Limb (tissue), 2 donors: ENCODE results near the gene MEIG1.
"Not testable (repeated sequence)": the region's sequence is repeated elsewhere in the genome, so short reads cannot be mapped to it uniquely, and the experiment has no call there.

Experiments
- DNase-seq, 2 donors: peaks; one replicate each; pipeline ENCODE4 v3.0.0-alpha.2; 2016; ENCODE audit errors: extremely low spot score in 2 of 2

The MEIG1 gene

DNA sequence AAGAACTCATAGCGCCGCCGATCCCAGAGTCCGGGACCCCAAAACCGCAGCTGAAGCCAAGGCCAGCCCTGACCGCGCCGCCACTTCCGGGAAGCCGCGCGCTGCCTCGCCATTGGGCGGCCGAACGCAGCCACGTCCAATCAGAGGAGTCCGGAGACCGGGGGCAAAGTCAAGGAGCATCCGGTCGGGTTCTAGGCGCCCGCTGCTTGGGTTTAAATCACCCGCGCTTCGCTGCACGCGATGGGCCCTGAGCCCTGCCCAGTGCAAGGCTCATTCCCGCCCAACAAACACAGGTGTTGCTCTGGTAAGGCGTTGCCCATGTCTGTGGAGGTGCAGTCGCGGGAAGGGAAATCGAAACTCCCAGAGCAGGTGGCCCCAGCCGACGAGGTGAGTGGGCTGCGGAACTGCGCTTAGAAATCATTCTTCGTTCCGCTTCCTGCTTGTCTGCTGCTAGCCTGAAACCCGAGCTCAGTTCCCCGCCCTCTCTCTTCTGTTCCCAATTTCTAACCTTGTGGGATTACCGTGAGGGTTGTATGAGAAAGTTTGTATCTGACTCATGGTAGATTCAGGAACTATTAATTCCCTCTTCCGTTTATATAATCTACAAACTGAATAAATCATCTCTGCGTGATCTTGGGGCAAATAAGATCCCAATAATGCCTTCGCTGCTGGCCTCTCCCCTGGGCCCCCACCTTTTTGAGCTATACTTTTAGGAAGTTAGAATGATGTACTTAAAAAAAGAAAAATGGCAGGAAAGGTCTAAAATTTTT lies 5.0 kb upstream of the MEIG1 start, which contains the start of gene DCLRE1C:
TSS of gene DCLRE1C (minus strand) at position 96 of the 770 bp plus-strand sequence. CDS start at position 10, 86 bp downstream.
- DNase-seq = peak; percentile 92

DNA sequence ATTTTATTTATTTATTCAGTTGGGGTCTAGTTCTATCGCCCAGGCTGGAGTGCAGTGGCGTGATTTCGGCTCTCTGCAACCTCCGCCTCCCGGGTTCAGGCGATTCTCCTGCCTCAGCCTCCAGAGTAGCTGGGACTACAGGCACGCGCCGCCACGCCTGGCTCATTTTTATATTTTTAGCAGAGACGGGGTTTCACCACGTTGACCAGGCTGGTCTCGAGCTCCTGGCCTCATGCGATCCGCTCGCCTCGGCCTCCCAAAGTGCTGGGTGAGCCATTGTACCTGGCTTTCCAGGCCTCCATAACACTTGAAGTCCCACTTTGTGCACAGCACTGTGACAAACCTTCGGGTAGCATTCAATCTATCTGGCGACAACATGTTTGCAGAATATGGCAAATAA lies 4.3 kb upstream of the MEIG1 start:
- no peak for DNase-seq

DNA sequence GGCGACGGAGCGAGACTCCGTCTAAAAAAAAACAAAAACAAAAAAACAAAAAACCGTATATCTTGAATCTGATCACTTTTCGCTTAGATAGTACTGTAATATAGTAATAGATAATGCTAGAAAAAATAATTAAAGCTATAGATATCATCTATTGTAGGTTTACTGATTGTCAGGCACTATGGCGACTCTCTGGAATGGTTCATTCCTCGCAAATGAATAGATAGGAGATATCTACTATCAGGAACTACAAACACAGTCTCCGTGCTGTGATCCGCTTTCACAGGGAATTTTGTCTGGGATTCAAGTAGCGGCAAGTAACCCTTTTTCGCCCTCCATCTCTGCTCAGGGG lies 342 bp upstream of the MEIG1 start:
- DNase-seq = no peak

DNA sequence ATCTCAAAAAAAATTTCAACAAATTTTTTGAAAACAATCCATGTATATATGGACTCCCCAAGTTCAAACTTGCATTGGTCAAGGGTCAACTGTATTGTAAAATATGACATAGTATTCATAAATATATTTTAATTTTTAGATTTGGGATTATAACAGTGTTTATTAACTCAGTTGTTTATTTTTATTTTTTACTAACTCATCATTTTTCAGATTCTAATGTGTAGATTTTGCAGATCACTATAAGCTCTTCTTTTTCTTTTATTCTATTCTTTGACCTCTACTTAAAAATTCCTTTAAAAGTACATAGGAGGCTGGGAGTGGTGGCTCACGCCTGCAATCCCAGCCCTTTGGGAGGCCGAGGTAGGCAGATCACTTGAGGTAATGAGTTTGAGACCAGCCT lies 8.7 kb downstream of the MEIG1 start:
- DNase-seq = no peak

DNA sequence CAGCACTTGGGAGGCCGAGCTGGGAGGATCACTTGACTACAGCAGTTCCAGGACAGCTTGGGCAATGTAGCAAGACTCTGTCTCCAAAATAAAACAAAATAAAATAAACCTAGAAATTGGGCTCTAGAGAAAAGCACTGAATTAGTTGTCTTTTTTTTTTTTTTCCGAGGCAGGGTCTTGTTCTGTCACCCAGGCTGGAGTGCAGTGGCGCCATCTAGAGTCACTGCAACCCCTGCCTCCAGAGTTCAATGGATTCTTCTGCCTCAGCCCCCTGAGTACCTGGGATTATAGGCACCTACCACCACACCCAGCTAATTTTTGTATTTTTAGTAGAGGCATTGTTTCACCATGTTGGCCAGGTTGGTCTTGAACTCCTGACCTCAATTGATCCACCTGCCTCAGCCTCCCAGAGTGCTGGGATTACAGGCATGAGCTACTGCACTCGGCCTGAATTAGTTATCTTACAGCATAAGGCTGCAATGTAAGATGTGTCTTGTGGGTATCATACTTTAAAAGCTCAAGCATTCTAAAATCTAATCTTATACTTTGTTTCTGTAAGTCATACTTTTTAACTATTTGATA lies 12.8 kb downstream of the MEIG1 start:
- DNase-seq = peak in 1 of 2 donors; percentile 35

DNA sequence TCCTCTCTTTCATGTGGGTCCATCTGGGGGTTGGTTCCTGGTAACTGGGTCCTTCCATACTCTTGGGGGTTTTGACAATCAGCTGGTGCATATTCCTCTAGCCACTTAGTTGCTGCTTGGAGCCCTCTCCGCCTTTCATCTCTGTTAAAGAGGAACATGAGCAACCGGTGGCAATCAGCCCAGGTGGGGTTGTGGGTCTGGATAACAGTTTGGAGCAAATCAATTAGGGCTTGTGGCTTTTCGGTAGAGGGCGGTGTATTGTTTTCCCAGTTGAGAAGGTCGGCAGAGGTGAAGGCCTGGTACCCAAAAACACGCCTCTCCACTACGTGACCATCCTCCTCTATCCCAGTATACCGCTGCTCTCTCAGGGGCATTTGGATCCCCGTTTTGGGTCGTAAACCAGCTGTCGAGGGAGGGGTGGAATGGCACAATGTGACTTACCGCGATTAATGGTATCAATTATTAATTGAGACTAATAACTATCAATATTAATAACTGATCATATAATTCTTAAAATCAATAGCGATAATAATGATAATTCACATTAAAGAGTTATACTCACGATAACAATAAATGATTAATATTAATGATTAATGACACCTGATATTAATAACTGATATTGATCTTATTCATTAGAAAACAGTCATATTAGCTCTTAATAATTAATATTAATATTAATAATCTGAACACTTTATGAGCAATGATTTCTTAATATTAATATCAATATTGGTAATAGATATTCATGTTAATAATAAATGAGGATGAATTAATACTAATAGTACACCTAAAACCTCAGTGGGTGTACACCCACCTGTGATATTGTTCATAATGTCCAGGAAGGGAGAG lies 15.2 kb downstream of the MEIG1 start:
- DNase-seq = not testable (repeated sequence)

DNA sequence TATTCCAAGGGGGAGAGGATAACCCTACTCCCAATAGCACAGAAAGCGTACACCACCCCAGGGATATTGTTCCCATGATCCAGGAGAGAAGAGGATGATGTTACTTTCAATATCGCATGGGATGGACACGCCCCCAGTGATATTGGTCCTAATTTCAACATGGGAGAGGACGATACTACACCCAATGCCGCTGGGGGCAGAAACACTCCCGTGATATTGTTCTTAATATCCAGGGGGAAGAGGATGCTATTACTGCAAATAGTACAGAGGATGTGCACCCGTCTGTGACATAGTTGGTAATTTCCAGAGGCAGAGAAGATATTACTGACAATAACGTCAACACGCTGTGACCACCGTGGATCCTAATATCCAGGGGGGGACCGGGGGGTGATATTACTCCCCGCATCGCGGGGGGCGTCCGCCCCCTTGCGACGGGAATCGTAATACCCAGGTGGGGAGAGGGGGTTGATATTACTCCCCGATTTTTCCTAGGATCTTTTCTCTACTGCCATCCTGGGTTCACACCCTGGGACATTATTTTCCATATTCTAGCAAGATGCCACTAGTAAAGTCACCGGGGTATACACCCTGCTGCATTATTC lies 16.6 kb downstream of the MEIG1 start:
- DNase-seq = no peak

DNA sequence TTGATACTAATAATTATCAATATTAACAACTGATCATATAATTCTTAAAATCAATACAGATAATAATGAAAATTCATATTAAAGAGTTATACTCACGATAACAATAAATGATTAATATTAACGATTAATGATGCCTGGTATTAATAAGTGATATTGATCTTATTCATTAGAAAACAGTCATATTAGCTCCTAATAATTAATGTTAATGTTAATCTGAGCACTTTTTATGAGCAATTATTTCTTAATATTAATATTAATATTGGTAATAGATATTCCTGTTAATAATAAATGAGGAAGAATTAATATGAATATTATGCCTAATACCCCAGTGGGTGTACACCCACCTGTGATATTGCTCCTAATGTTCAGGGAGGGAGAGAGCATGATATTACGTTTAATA lies 23.6 kb downstream of the MEIG1 start:
- DNase-seq = no peak

DNA sequence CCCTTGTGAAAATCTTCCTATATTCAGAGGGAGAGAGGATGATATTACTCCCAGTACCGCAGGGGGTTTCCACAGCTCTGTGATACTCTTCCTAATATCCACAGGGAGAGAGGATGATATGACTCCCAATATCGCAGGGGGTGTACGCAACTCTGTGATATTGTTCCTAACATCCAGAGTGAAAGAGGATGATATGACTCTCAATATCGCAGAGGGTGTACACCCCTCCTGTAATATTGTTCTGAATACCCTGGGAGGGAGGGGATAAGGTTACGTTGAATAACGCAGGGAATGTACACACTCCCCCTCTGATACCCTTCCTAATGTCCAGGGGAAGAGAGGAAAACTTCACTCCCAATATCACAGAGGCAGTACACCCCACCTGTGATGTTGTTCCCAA lies 30.4 kb downstream of the MEIG1 start:
- DNase-seq = not testable (repeated sequence)

DNA sequence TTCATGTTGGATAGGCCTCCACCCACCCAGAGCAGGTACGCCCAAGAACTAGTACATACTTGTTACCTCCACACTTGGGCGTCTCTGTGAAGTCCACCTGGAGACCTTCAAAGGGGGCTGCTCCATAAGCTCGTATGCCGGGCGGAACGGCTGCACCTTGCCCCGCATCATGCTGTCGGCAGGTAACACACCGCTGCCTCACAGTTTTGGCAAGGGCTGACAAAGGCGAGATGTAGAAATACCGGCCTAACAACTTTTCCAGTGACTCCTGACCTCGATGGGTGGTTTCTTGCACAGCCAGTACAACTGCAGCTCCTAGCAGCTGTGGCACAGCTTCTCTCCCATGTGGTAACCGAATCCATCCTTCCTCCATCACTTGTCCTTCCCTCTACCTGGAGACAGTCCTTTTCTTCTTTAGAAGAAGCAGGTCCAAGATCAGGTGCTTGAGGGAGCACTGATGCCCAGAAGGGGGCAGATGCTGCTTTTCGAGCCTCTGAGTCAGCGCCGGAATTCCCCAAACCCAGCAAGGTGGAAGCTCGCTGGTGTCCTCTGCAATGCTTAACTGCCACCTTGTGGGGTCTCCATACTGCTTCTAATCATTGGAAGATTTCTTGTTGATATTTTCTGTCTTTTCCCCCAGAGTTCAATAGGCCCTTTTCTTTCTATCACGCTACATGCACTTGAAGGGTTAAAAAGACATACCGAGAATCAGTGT lies 32.0 kb downstream of the MEIG1 start:
- DNase-seq = not testable (repeated sequence)

DNA sequence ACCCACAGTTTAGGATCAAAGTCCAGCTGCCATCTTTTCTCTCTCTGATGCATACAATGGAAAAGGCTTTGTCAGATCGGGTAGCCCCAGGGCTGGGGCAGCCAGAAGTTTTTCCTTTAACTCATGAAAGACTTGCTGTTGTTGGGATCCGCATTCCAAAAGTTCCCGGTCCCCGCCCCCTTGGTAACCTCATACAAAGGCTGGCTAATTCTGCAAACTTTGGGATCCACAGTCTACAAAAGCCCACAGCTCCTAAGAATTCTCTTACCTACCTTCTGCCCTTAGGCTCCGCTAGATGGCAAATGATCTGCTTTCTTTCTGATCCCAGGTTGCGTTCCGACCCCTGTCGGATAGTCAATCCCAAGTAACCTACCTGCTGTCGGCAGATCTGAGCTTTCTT lies 33.1 kb downstream of the MEIG1 start:
- not testable (repeated sequence) for DNase-seq

DNA sequence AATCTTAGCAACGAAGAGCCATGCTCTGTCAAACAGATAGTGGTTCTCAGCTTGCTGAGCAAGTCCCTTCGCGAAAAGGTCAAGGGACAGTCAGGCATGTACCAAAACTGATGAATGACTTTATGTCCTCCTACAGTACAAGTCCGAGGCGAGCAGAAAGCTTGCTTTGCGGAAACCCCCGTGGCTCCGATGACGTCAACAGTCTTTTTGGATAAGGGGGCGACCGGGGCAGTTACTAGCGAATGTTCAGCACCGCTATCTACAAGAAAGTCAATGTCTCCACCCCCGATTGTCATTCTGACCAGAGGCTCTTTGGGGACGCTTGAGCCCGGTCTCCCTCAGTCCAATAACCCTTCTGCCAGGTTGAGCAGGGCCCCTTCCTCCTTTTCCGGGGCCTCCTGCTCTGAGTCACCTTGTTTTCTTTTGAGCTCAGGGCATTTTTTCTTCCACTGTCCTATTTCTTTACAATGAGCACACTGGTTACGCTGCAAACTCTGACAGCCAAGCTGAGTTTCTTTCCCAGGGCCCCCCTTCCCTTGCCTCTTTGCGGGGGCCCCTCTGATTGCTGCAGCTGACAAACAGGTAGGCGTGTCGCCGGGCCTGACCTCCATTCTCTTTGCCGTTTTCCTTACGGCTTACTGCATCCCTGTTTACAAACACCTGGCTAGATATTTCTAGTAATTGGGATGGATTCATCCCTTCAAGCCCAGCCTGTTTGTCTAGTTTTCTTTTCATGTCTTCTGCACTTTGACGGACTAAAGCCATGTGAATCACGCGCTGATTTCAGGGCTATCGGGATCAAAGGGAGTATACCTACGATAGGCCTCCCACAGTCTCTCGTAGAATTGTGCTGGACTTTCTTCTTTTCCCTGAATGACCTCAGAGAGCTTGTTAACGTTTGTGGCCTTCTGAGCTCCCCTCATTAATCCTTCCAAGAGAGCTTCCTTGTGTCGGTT lies 34.6 kb downstream of the MEIG1 start:
- not testable (repeated sequence) for DNase-seq

DNA sequence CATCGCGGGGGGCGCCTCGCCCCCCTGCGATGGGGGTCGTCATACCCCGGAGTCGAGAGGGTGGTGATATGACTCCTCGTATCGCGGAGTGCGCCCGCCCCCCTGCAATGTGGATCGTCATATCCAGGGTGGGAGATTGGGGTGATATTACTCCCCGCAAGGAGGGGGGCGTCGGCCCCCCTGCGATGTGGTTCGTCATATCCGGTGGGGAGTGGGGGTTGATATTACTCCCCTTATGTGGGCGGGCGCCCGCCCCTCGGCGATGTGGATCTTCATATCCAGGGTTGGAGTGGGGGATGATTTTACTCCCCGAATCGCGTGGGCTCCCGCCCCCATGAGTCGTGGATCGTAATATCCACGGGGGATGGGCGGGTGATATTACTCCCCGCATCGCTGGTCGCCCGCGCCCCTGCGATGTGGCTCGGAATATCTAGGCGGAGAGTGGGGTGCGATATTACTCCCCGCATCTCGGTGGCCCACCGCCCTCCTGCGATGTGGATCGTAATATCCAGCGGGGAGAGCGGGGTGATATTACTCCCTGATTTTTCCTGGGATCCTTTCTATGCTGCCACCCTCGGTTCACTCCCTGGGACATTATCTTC lies 36.9 kb downstream of the MEIG1 start:
- DNase-seq = no peak

DNA sequence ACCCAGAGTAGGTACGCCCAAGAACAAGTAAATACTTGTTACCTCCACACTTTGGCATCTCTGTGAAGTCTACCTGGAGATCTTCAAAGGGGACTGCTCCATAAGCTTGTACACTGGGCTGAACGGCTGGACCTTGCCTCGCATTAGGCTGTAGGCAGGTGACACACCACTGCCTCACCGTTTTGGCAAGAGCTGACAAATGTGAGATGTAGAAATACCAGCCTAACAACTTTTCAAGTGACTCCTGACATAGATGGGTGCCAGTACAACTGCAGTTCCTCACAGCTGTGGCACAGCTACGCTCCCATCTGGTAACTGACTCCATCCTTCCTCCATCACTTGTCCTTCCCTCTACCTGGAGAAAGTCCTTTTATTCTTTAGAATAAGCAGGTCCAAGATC lies 54.3 kb downstream of the MEIG1 start:
- DNase-seq = not testable (repeated sequence)

DNA sequence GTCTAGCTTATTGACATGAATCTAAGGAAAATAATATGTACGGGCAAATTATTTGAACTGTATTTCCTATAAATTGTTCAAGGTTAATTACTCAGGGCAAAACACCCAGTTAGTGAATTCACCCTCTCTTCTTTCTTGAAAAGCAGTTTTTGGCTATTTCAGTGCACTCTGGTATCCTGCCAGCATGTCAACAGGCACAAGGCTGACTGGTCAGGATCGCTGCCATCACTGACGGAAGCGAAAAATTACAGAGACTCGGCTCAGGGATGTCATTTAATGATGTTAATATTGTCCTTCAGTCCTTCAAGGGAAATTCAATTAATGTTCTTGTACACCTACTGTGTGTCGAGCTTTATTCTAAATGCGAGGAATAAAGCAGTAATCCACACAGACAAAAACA lies 56.3 kb downstream of the MEIG1 start:
- no peak for DNase-seq

DNA sequence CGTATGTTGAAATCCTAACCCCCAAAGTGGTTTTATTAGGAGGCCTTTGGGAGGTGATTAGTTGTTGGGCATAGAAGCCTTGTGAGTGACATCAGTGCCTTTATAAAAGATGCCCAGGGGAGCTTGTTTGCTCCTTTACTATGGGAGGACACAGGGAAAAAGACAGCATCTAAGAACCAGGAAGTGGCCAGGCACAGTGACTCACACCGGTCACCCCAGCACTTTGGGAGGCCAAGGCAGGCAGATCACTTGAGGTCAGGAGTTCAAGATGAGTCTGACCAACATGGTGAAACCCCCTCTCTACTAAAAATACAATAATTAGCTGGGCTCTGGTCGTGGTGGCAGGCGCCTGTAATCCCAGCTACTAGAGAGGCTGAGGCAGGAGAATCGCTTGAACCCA lies 61.8 kb downstream of the MEIG1 start:
- DNase-seq = not testable (repeated sequence)
